HCT116 (cell line): Measurements from ENCODE around the gene TOR2A. TPM values are rescaled to one million over a fixed set of nuclear protein-coding genes. Genes with fewer than 3 reads are reported as not detected.
A peak's percentile ranks its signal among the peaks of the same experiment; 100 is the strongest.

Experiments
- ATAC-seq: fragments of 200-7000 bp; cut with Tn5 transposase; 2 replicates; pipeline ENCODE4 v1.9.1; 2020; ENCODE audit warnings: mild to moderate bottlenecking, moderate library complexity
- BruUV-seq: library from RNA; stranded (reverse); fragments of 400-500 nt; replicated peaks from 2 replicates; lab custom pipeline; 2021; lab: Mats Ljungman, UMichigan
- CTCF ChIA-PET: fragments of 300-600 bp; sonication (Branson Sonifier 250); formaldehyde crosslinking; loops from one replicate; lab custom pipeline; 2021; ENCODE audit warnings: antibody characterized with exemption; lab: Charles Lee
- POLR2A ChIA-PET: fragments of 300-600, 350-600 bp; sonication (Branson Sonifier 250); formaldehyde crosslinking; loops from one replicate; lab custom pipeline; 2021; ENCODE audit warnings: antibody characterized with exemption; lab: Charles Lee
- RAD21 ChIA-PET, 2 experiments: fragments of 300-600 bp; sonication (Branson Sonifier 250); formaldehyde crosslinking; loops; one replicate each; lab custom pipeline; 2023; ENCODE audit warnings: low total read pairs in 2 of 2; ENCODE audit not compliant: uncharacterized antibody in 2 of 2, unreplicated experiment in 2 of 2, low non-redundant PET in 1 of 2; lab: Charles Lee
- DNase-seq: peaks from one replicate; pipeline ENCODE4 v3.0.0-alpha.2; 2010; ENCODE audit warnings: low read depth, low spot score
- H2AFZ ChIP-seq: fragments of 200-600 bp; shearing (Covaris generic), sonication (generic); 2 replicates; pipeline ENCODE4 v1.6.1; 2017; ENCODE audit warnings: low read depth, mixed run types, mixed read lengths, antibody characterized with exemption, low read length; ENCODE audit not compliant: poor library complexity, severe bottlenecking
- H3K27ac ChIP-seq: 2 replicates; pipeline ENCODE4 v1.5.1; 2012; ENCODE audit warnings: low read depth, low read length
- H3K27me3 ChIP-seq: fragments of 200-600 bp; sonication (generic); 2 replicates; pipeline ENCODE4 v1.6.1; 2016; ENCODE audit warnings: mixed run types, low read length, mixed read lengths; ENCODE audit not compliant: insufficient read depth
- H3K36me3 ChIP-seq, 2 experiments: fragments of 200-500 bp in 1 of 2; fragments of 200-600 bp in 1 of 2; sonication (Bioruptor generic) in 1 of 2; sonication (generic) in 1 of 2; 2 replicates each; pipeline versions ENCODE4 v1.5.1 to v1.6.1; 2014 to 2016; ENCODE audit warnings: low read length in 2 of 2, inconsistent platforms in 1 of 2, mixed read lengths in 1 of 2, mixed run types in 1 of 2; ENCODE audit not compliant: insufficient read depth in 2 of 2, control insufficient read depth in 1 of 2
- H3K4me1 ChIP-seq, 2 experiments: fragments of 200-600 bp in 1 of 2; sonication (generic) in 1 of 2; 2 replicates each; pipeline versions ENCODE4 v1.5.1 to v1.6.1; 2012 to 2017; ENCODE audit warnings: low read length in 2 of 2, inconsistent platforms in 1 of 2, mild to moderate bottlenecking in 1 of 2, mixed read lengths in 1 of 2, mixed run types in 1 of 2, moderate library complexity in 1 of 2; ENCODE audit not compliant: insufficient read depth in 2 of 2, control insufficient read depth in 1 of 2
- H3K4me2 ChIP-seq: fragments of 200-600 bp; sonication (generic); 2 replicates; pipeline ENCODE4 v1.6.1; 2017; ENCODE audit warnings: mixed run types, low read length, mixed read lengths
- H3K4me3 ChIP-seq, 2 experiments: fragments of 200-600 bp in 1 of 2; sonication (generic) in 1 of 2; replicated peaks in 1 of 2; 2 replicates each; pipeline ENCODE4 v1.5.1; 2011 to 2016; ENCODE audit warnings: low read length in 2 of 2, control low read depth in 1 of 2, low read depth in 1 of 2, mild to moderate bottlenecking in 1 of 2, mixed read lengths in 1 of 2, mixed run types in 1 of 2
- H3K79me2 ChIP-seq: fragments of 200-600 bp; sonication (generic); 2 replicates; pipeline ENCODE4 v1.6.1; 2017; ENCODE audit warnings: mild to moderate bottlenecking, mixed run types, low read length, moderate library complexity, mixed read lengths; ENCODE audit not compliant: insufficient read depth
- H3K9ac ChIP-seq: fragments of 200-600 bp; sonication (generic); 2 replicates; pipeline ENCODE4 v1.6.1; 2016; ENCODE audit warnings: low read length, mixed read lengths
- H3K9me2 ChIP-seq: fragments of 200-600 bp; sonication (generic), shearing (Covaris generic); 2 replicates; pipeline ENCODE4 v1.6.1; 2017; ENCODE audit warnings: mixed run types, mild to moderate bottlenecking, moderate library complexity; ENCODE audit not compliant: insufficient read depth
- H3K9me3 ChIP-seq, 2 experiments: fragments of 200-500 bp in 1 of 2; fragments of 200-600 bp in 1 of 2; sonication (Bioruptor generic) in 1 of 2; sonication (generic) in 1 of 2; 2 replicates each; pipeline ENCODE4 v1.6.1; 2014 to 2017; ENCODE audit warnings: low read length in 2 of 2, mixed read lengths in 2 of 2, inconsistent platforms in 1 of 2, low read depth in 1 of 2, mild to moderate bottlenecking in 1 of 2, mixed run types in 1 of 2, moderate library complexity in 1 of 2; ENCODE audit not compliant: control insufficient read depth in 1 of 2, insufficient read depth in 1 of 2
- H4K20me1 ChIP-seq: fragments of 200-600 bp; sonication (generic), shearing (Covaris generic); 2 replicates; pipeline ENCODE4 v1.6.1; 2017; ENCODE audit warnings: mixed run types, mild to moderate bottlenecking, moderate library complexity; ENCODE audit not compliant: insufficient read depth
- CBX3 ChIP-seq: IDR thresholded peaks from 2 replicates; pipeline ENCODE4 v1.6.1; 2012; ENCODE audit warnings: low read depth
- CEBPB ChIP-seq: IDR thresholded peaks from 2 replicates; pipeline ENCODE4 v1.6.1; 2012; ENCODE audit warnings: low read depth
- EZH2 ChIP-seq: fragments of 200-600 bp; sonication (generic); IDR thresholded peaks from 2 replicates; pipeline ENCODE4 v1.6.1; 2017; ENCODE audit warnings: antibody characterized with exemption, mixed run types
- POLR2A ChIP-seq: IDR thresholded peaks from 2 replicates; pipeline ENCODE4 v1.7.0; 2011; ENCODE audit warnings: borderline replicate concordance; ENCODE audit not compliant: insufficient read depth, insufficient read length; ENCODE audit errors: extremely low read depth
- RAD21 ChIP-seq: IDR thresholded peaks from 2 replicates; pipeline ENCODE4 v1.6.1; 2012; ENCODE audit warnings: low read depth, mild to moderate bottlenecking
- SIN3A ChIP-seq: IDR thresholded peaks from 2 replicates; pipeline ENCODE4 v1.6.1; 2012; ENCODE audit warnings: low read depth
- SRF ChIP-seq: IDR thresholded peaks from 2 replicates; pipeline ENCODE4 v1.6.1; 2012; ENCODE audit warnings: low read depth
- ZFX ChIP-seq: fragments of 450-650 bp; IDR thresholded peaks from 2 replicates; pipeline ENCODE4 v1.6.1; 2017
- intact Hi-C: fragments of 100-400 bp; cut with micrococcal nuclease; formaldehyde crosslinking; loops from 2 replicates; pipeline ENCODE4 v1.10.0; 2022
- total RNA-seq: library from RNA; stranded (reverse); gene quantifications from one replicate; pipeline ENCODE4 v1.2.1, GENCODE V29; 2021; ENCODE audit not compliant: unreplicated experiment
- TF ChIP-seq, protein P1 (sequence below), 3 experiments: fragments of 200-600 bp in 1 of 3; sonication (generic) in 1 of 3; IDR thresholded peaks in 2 of 3; conservative IDR thresholded peaks in 1 of 3; 2 replicates each; pipeline ENCODE4 v1.5.1; 2012 to 2017; ENCODE audit warnings: low read depth in 2 of 3, low read length in 2 of 3, antibody characterized with exemption in 1 of 3, borderline replicate concordance in 1 of 3, control low read depth in 1 of 3, mild to moderate bottlenecking in 1 of 3, mixed read lengths in 1 of 3, mixed run types in 1 of 3, moderate library complexity in 1 of 3; ENCODE audit not compliant: insufficient read depth in 1 of 3
- TF ChIP-seq, protein P2 (sequence below): IDR thresholded peaks from 2 replicates; pipeline ENCODE4 v1.6.1; 2011; ENCODE audit warnings: mild to moderate bottlenecking, low read length, moderate library complexity; ENCODE audit not compliant: insufficient replicate concordance; ENCODE audit errors: extremely low read depth
- TF ChIP-seq, protein P3 (sequence below): IDR thresholded peaks from 2 replicates; pipeline ENCODE4 v1.6.1; 2012; ENCODE audit warnings: low read depth

TOR2A gene
- total RNA-seq, 1 experiment from 2014 or later = 12.0 TPM

DNA sequence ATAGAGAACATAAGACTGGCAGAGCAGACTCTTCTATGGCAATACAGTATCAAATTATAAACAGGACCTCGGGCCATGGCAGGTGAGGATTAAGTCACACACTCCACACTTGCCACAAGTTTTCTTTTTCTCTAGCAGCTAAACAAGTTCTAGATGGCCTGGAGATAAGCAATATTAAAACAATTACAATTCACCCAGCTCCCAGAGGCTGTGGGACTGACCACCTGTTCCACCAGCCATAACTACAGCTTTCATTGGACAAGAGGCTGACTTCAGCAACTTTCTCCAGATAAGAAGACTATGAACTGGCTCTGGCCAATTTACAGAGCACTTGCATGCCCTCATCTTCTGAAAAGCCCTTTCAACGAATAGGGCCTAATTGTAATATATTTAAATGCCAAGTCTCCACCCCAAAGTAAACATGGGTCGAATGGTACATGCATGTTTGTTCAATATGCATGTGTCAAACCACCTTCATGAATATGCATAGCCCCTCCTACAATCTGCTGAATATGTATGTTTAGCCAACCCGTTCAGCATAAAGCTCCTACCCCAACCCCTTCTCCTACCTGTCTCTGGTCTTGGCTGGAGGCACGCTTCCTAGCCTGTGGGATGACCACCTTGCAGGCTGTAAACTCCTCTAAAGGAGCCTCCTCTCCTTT is 34.4 kb downstream of the TOR2A start:
- Histone ChIP-seq H2AFZ (no peak overlapping the region), H3K4me3 (no peak overlapping the region), H3K9me2 (no peaks in the 10 kb centered on the region), H3K4me1 (peaks cover 20 to 38% of the 10 kb centered on the region in 2 experiments), H3K9me3 (no peaks in the 10 kb centered on the region), H3K27ac (no peak overlapping the region), H4K20me1 (no peaks in the 10 kb centered on the region), H3K4me2 (peak overlapping the region; percentile 55; the same call in 1 of the 2 replicates), H3K9ac (no peak overlapping the region), H3K27me3 (no peaks in the 10 kb centered on the region), H3K36me3 (no peaks in the 10 kb centered on the region), H3K79me2 (no peaks in the 10 kb centered on the region)
- intact Hi-C loops = no loop called here
- BruUV-seq = no TSS peak
- ATAC-seq = no peak
- ChIA-PET RAD21 (no interaction called here), CTCF (no interaction called here), POLR2A (interaction anchor here (2.1 kb wide), 1 partner anchor 34 kb away, joined by 6 read pairs; the partner anchor contains the start of gene TOR2A)
- no peak for DNase-seq
- no peak for TF ChIP-seq EZH2
- TF ChIP-seq, protein P1, sequence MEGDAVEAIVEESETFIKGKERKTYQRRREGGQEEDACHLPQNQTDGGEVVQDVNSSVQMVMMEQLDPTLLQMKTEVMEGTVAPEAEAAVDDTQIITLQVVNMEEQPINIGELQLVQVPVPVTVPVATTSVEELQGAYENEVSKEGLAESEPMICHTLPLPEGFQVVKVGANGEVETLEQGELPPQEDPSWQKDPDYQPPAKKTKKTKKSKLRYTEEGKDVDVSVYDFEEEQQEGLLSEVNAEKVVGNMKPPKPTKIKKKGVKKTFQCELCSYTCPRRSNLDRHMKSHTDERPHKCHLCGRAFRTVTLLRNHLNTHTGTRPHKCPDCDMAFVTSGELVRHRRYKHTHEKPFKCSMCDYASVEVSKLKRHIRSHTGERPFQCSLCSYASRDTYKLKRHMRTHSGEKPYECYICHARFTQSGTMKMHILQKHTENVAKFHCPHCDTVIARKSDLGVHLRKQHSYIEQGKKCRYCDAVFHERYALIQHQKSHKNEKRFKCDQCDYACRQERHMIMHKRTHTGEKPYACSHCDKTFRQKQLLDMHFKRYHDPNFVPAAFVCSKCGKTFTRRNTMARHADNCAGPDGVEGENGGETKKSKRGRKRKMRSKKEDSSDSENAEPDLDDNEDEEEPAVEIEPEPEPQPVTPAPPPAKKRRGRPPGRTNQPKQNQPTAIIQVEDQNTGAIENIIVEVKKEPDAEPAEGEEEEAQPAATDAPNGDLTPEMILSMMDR (IDR thresholded peaks at IDR 0.05 in 2 of 3, conservative IDR thresholded peaks at IDR 0.05 in 1 of 3; ENCODE audit: borderline replicate concordance in 1 of 3, insufficient read depth in 1 of 3, low read depth in 2 of 3, low read length in 2 of 3) = no peak
- TF ChIP-seq, protein P2, sequence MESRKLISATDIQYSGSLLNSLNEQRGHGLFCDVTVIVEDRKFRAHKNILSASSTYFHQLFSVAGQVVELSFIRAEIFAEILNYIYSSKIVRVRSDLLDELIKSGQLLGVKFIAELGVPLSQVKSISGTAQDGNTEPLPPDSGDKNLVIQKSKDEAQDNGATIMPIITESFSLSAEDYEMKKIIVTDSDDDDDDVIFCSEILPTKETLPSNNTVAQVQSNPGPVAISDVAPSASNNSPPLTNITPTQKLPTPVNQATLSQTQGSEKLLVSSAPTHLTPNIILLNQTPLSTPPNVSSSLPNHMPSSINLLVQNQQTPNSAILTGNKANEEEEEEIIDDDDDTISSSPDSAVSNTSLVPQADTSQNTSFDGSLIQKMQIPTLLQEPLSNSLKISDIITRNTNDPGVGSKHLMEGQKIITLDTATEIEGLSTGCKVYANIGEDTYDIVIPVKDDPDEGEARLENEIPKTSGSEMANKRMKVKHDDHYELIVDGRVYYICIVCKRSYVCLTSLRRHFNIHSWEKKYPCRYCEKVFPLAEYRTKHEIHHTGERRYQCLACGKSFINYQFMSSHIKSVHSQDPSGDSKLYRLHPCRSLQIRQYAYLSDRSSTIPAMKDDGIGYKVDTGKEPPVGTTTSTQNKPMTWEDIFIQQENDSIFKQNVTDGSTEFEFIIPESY = no peak
- no peak for TF ChIP-seq SIN3A
- no peak for TF ChIP-seq CBX3
- TF ChIP-seq RAD21 = no peak
- TF ChIP-seq CEBPB = no peak
- TF ChIP-seq, protein P3, sequence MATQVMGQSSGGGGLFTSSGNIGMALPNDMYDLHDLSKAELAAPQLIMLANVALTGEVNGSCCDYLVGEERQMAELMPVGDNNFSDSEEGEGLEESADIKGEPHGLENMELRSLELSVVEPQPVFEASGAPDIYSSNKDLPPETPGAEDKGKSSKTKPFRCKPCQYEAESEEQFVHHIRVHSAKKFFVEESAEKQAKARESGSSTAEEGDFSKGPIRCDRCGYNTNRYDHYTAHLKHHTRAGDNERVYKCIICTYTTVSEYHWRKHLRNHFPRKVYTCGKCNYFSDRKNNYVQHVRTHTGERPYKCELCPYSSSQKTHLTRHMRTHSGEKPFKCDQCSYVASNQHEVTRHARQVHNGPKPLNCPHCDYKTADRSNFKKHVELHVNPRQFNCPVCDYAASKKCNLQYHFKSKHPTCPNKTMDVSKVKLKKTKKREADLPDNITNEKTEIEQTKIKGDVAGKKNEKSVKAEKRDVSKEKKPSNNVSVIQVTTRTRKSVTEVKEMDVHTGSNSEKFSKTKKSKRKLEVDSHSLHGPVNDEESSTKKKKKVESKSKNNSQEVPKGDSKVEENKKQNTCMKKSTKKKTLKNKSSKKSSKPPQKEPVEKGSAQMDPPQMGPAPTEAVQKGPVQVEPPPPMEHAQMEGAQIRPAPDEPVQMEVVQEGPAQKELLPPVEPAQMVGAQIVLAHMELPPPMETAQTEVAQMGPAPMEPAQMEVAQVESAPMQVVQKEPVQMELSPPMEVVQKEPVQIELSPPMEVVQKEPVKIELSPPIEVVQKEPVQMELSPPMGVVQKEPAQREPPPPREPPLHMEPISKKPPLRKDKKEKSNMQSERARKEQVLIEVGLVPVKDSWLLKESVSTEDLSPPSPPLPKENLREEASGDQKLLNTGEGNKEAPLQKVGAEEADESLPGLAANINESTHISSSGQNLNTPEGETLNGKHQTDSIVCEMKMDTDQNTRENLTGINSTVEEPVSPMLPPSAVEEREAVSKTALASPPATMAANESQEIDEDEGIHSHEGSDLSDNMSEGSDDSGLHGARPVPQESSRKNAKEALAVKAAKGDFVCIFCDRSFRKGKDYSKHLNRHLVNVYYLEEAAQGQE = no peak
- no peak for TF ChIP-seq SRF
- TF ChIP-seq ZFX = no peak
- TF ChIP-seq POLR2A = no peak
